K562 (cell line): Measurements from ENCODE around the gene GMEB1. TPM values are rescaled to one million over a fixed set of nuclear protein-coding genes. Genes with fewer than 3 reads are reported as not detected.

Source experiments
- ATAC-seq: fragments of 200-7000 bp; cut with Tn5 transposase; 3 replicates; pipeline ENCODE4 v1.9.1; 2020; ENCODE audit warnings: moderate library complexity
- BruUV-seq: library from RNA; stranded (reverse); fragments of 400-500 nt; replicated peaks from 2 replicates; lab custom pipeline; 2021; lab: Mats Ljungman, UMichigan
- CTCF ChIA-PET: fragments of 300-600 bp; formaldehyde crosslinking; extraction: SDS; loops from one replicate; lab custom pipeline; 2021; ENCODE audit warnings: low intra/inter-chr PET ratio; lab: Yijun Ruan, JAX
- POLR2A ChIA-PET: fragments of 300-600, 350-650 bp; sonication (Branson Sonifier 250); formaldehyde crosslinking; extraction: SDS; loops from one replicate; lab custom pipeline; 2021; ENCODE audit warnings: antibody characterized with exemption, inconsistent platforms; lab: Yijun Ruan, JAX
- DNase-seq, 4 experiments: peaks; one replicate each; pipeline versions ENCODE4 v3.0.0 to v3.0.0-alpha.2; 2011 to 2018; ENCODE audit warnings: low spot score in 3 of 4, mixed read lengths in 3 of 4; ENCODE audit errors: extremely low read depth in 1 of 4
- FAIRE-seq: peaks from 2 replicates; lab custom pipeline; 2011; peaks lifted over from hg19 to GRCh38; lab: Jason Lieb, UNC
- H2AFZ ChIP-seq: 2 replicates; pipeline ENCODE4 v1.6.0; 2011; ENCODE audit warnings: low read depth, low read length, control low read depth, inconsistent platforms
- H3K27ac ChIP-seq: fragments of 200-600 bp; 3 replicates; pipeline ENCODE4 v1.8.0; 2011; ENCODE audit warnings: low read depth, mild to moderate bottlenecking, control low read depth, inconsistent platforms, low read length, moderate library complexity, mixed read lengths; ENCODE audit errors: extremely low read depth
- H3K27me3 ChIP-seq, 2 experiments: fragments of 300-600 bp in 1 of 2; 2 replicates in 1 of 2; 3 replicates in 1 of 2; pipeline versions ENCODE4 v1.6.0 to v1.8.0; 2011; ENCODE audit warnings: inconsistent platforms in 2 of 2, low read length in 2 of 2, mild to moderate bottlenecking in 1 of 2, mixed read lengths in 1 of 2, moderate library complexity in 1 of 2; ENCODE audit not compliant: control insufficient read depth in 2 of 2, insufficient read depth in 2 of 2
- H3K36me3 ChIP-seq: fragments of 300-600 bp; 3 replicates; pipeline ENCODE4 v1.8.0; 2011; ENCODE audit warnings: mild to moderate bottlenecking, low read length, inconsistent platforms; ENCODE audit not compliant: control insufficient read depth, insufficient read depth
- H3K4me1 ChIP-seq, 2 experiments: fragments of 200-600 bp in 1 of 2; replicated peaks in 1 of 2; 2 replicates in 1 of 2; 3 replicates in 1 of 2; pipeline versions ENCODE4 v1.5.1 to v1.8.0; 2011; ENCODE audit warnings: inconsistent platforms in 2 of 2, low read length in 2 of 2, mild to moderate bottlenecking in 1 of 2, mixed read lengths in 1 of 2, moderate library complexity in 1 of 2; ENCODE audit not compliant: control insufficient read depth in 2 of 2, insufficient read depth in 2 of 2
- H3K4me2 ChIP-seq: 2 replicates; pipeline ENCODE4 v1.6.1; 2011; ENCODE audit warnings: low read length, control low read depth, inconsistent platforms, mixed read lengths; ENCODE audit not compliant: insufficient read depth
- H3K4me3 ChIP-seq: fragments of 200-600 bp; sonication (generic), shearing (Covaris generic); 2 replicates; pipeline ENCODE4 v1.5.1; 2016; ENCODE audit warnings: control low read depth, inconsistent platforms
- H3K79me2 ChIP-seq: fragments of 200-600 bp; 3 replicates; pipeline ENCODE4 v1.8.0; 2011; ENCODE audit warnings: low read length, inconsistent platforms; ENCODE audit not compliant: control insufficient read depth, insufficient read depth
- H3K9ac ChIP-seq, 2 experiments: 2 replicates each; pipeline versions ENCODE4 v1.6.0 to v1.6.1; 2011; ENCODE audit warnings: low read depth in 2 of 2, low read length in 2 of 2, control low read depth in 1 of 2, inconsistent platforms in 1 of 2, mild to moderate bottlenecking in 1 of 2, mixed read lengths in 1 of 2; ENCODE audit not compliant: insufficient read depth in 1 of 2
- H3K9me1 ChIP-seq: one replicate; pipeline ENCODE4 v1.6.0; 2011; ENCODE audit warnings: inconsistent platforms, mild to moderate bottlenecking, low read length, moderate library complexity; ENCODE audit not compliant: control insufficient read depth, insufficient read depth
- H3K9me3 ChIP-seq: replicated peaks from 2 replicates; pipeline ENCODE4 v1.5.1; 2011; ENCODE audit warnings: low read depth, low read length, inconsistent platforms; ENCODE audit not compliant: control insufficient read depth, insufficient read depth
- H4K20me1 ChIP-seq: replicated peaks from 2 replicates; pipeline ENCODE4 v1.6.1; 2011; ENCODE audit warnings: low read length, inconsistent platforms, mixed read lengths; ENCODE audit not compliant: control insufficient read depth, insufficient read depth
- BACH1 ChIP-seq: fragments of 200-800 bp; sonication (Bioruptor generic); IDR thresholded peaks from 2 replicates; pipeline ENCODE4 v1.6.1; 2016; ENCODE audit warnings: missing genetic modification characterization, missing compliant biosample characterization
- CBFA2T2 ChIP-seq: fragments of 450-650 bp; conservative IDR thresholded peaks from 2 replicates; pipeline ENCODE4 v1.6.1; 2017; ENCODE audit warnings: mild to moderate bottlenecking
- EGR1 ChIP-seq: fragments of 450-650 bp; conservative IDR thresholded peaks from 2 replicates; pipeline ENCODE4 v1.6.1; 2017; ENCODE audit warnings: mild to moderate bottlenecking
- ELF4 ChIP-seq: fragments of 450-650 bp; formaldehyde crosslinking; IDR thresholded peaks from 2 replicates; pipeline ENCODE4 v1.4.0; 2022; ENCODE audit warnings: missing genetic modification characterization
- ILF3 ChIP-seq: fragments of 450-650 bp; IDR thresholded peaks from 2 replicates; pipeline ENCODE4 v1.6.1; 2018; ENCODE audit warnings: antibody characterized with exemption, mild to moderate bottlenecking, moderate library complexity, borderline replicate concordance
- KAT2B ChIP-seq: IDR thresholded peaks from one replicate; pipeline ENCODE4 v1.6.1; 2012; ENCODE audit warnings: low read depth, mild to moderate bottlenecking, control low read depth, inconsistent platforms, low read length, moderate library complexity
- KDM5B ChIP-seq: fragments of 200-600 bp; sonication (generic); IDR thresholded peaks from 2 replicates; pipeline ENCODE4 v1.6.1; 2012; ENCODE audit warnings: low read depth, mild to moderate bottlenecking, moderate library complexity, low read length, control low read depth, inconsistent platforms; ENCODE audit not compliant: insufficient replicate concordance
- MTA1 ChIP-seq: fragments of 450-650 bp; IDR thresholded peaks from 2 replicates; pipeline ENCODE4 v1.6.1; 2017; ENCODE audit warnings: borderline replicate concordance
- MTA2 ChIP-seq: fragments of 450-650 bp; IDR thresholded peaks from 2 replicates; pipeline ENCODE4 v1.6.1; 2016; ENCODE audit warnings: low read depth
- PCBP2 ChIP-seq: fragments of 200-400 bp; formaldehyde crosslinking; IDR thresholded peaks from 2 replicates; pipeline ENCODE4 v1.6.1; 2018; ENCODE audit warnings: low read length, low read depth, mild to moderate bottlenecking, moderate library complexity; ENCODE audit not compliant: poor library complexity, severe bottlenecking
- PHB ChIP-seq: fragments of 250-450 bp; sonication (Bioruptor Pico); IDR thresholded peaks from 2 replicates; pipeline ENCODE4 v1.5.0; 2021
- PHB2 ChIP-seq: fragments of 450-650 bp; IDR thresholded peaks from 2 replicates; pipeline ENCODE4 v1.6.1; 2017; ENCODE audit warnings: low read depth
- POLR2AphosphoS5 ChIP-seq: IDR thresholded peaks from 2 replicates; pipeline ENCODE4 v1.6.1; 2011; ENCODE audit warnings: mild to moderate bottlenecking, low read depth, low read length, moderate library complexity; ENCODE audit not compliant: control insufficient read depth, insufficient read depth
- POU5F1 ChIP-seq: fragments of 150-350 bp; IDR thresholded peaks from 2 replicates; pipeline ENCODE4 v1.6.1; 2014; ENCODE audit warnings: borderline replicate concordance, low read length, low read depth, mild to moderate bottlenecking; ENCODE audit not compliant: partially characterized antibody
- PTBP1 ChIP-seq: fragments of 200-400 bp; formaldehyde crosslinking; IDR thresholded peaks from 2 replicates; pipeline ENCODE4 v1.6.1; 2017; ENCODE audit warnings: low read depth, low read length
- SMAD2 ChIP-seq: fragments of 150-350 bp; IDR thresholded peaks from 2 replicates; pipeline ENCODE4 v1.6.1; 2014; ENCODE audit warnings: low read depth, mild to moderate bottlenecking, low read length
- SMARCC2 ChIP-seq: fragments of 450-650 bp; IDR thresholded peaks from 2 replicates; pipeline ENCODE4 v1.6.1; 2017; ENCODE audit warnings: antibody characterized with exemption, moderate library complexity, mild to moderate bottlenecking, low read depth
- ZFX ChIP-seq: sonication (generic); formaldehyde crosslinking; IDR thresholded peaks from 2 replicates; pipeline ENCODE4 v1.8.0; 2022; ENCODE audit warnings: mild to moderate bottlenecking, missing genetic modification reagents, moderate library complexity
- WGBS: fragments of 100-300 bp; shearing (Covaris generic); methylation state at CpG from one replicate; pipeline ENCODE4 v1.1.6; 2016; ENCODE audit warnings: low coverage, mixed read lengths; ENCODE audit not compliant: insufficient coverage; ENCODE audit errors: missing lambda C conversion rate; 5-methylcytosine and 5-hydroxymethylcytosine counted together
- in situ Hi-C: fragments of 300-500 bp; cut with MboI; formaldehyde crosslinking; loops from 4 replicates; pipeline ENCODE4 v1.15.0; 2018; ENCODE audit warnings: inconsistent platforms, mixed read lengths
- intact Hi-C: fragments of 100-400 bp; cut with micrococcal nuclease; formaldehyde crosslinking; loops from 2 replicates; pipeline ENCODE4 v1.14.2; 2022
- polyA plus RNA-seq, 8 experiments: library from polyadenylated mRNA; depleted of rRNA in 4 of 8; stranded (reverse) in 5 of 8; unstranded in 3 of 8; fragments of >200 nt; fragmentation: Nextera tagmentation in 2 of 8; fragmentation: Illumina TruSeq in 1 of 8; extraction: Ambion mirVana in 2 of 8; extraction: Trizol in 1 of 8; gene quantifications; 2 replicates each; pipeline versions ENCODE4 v1.2.1 to v1.2.3, GENCODE V29; 2011 to 2014; ENCODE audit warnings: inconsistent platforms in 1 of 8, missing spikeins in 1 of 8
- total RNA-seq, 7 experiments: library from RNA; depleted of rRNA in 6 of 7; stranded (reverse); fragments of >200 nt in 6 of 7; fragmentation: Illumina TruSeq in 2 of 7; extraction: Trizol in 2 of 7; gene quantifications; 2 replicates each; pipeline versions ENCODE4 v1.2.1 to v1.2.3, GENCODE V29; 2011 to 2021; ENCODE audit warnings: low replicate concordance in 1 of 7
- TF ChIP-seq, protein P1 (sequence below): fragments of 250-450 bp; sonication (Bioruptor Pico); IDR thresholded peaks from 2 replicates; pipeline ENCODE4 v1.9.0; 2021; ENCODE audit warnings: mild to moderate bottlenecking
- TF ChIP-seq, protein P2 (sequence below): fragments of 250-450 bp; sonication (Bioruptor Pico); IDR thresholded peaks from 2 replicates; pipeline ENCODE4 v1.4.0; 2020; ENCODE audit warnings: borderline replicate concordance
- TF ChIP-seq, protein P3 (sequence below), 2 experiments: fragments of 250-450 bp in 1 of 2; fragments of 450-650 bp in 1 of 2; sonication (Bioruptor Pico) in 1 of 2; IDR thresholded peaks; 2 replicates each; pipeline versions ENCODE4 v1.6.1 to v1.8.0; 2016 to 2021; ENCODE audit warnings: mild to moderate bottlenecking in 2 of 2, moderate library complexity in 2 of 2, missing compliant biosample characterization in 1 of 2, missing genetic modification characterization in 1 of 2

GMEB1 gene
- total and polyA plus RNA-seq, 9 of the 15 experiments (the other 6 are each of a cell fraction or from before 2014, with no cell fraction given) = 6.6 to 17.5 (median 8.5) TPM

DNA sequence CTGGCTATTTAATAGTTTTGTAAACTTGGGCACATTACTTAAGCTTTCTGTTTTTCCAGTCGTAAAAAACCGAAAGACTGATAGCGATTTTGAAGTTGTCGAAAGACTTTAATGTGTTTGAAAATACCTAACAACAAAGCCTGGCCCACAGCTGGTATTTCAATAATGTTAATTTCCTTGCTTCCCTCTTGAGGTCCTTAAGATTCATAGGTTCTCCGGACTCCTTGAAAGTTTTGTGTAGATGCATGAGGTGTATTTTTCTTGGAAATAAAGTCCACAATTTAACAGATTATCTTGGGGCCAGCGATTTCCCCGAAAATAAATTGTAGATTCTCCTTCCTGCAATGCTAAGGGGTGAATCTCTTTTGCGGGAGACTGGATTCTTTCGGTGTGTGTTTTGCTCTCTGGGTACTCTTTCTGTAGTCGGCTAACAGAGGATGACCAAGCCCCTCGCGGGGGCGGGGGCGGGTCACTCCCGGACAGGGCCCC, 67.4 kb downstream of the GMEB1 start:
- BruUV-seq = TSS peak; percentile 93
- H3K79me2 ChIP-seq = peaks cover 45% of the 10 kb centered on the region
- POLR2A ChIA-PET = interaction anchor here (0.6 to 4.2 kb wide), 25 partner anchors 9 to 460 kb away, joined by 3 to 52 read pairs (median 6); partner anchors contain the start of genes GMEB1, RCC1, RNU11 and TAF12
- H3K9me3 ChIP-seq = no peaks in the 10 kb centered on the region; the same call in 1 of the 2 replicates
- CTCF ChIA-PET = interaction anchor here (0.6 to 1.1 kb wide), 3 partner anchors 30 to 146 kb away, joined by 3 to 8 read pairs (median 4); no protein-coding TSS in a partner anchor
- in situ Hi-C loops = no loop called here
- 5% methylated on average over 14 of the region's 15 CpGs for WGBS
- H3K27me3 ChIP-seq = no peaks in the 10 kb centered on the region
- peaks cover 5% of the 10 kb centered on the region; the same call in 1 of the 2 replicates for H4K20me1 ChIP-seq
- H3K4me1 ChIP-seq = peaks cover 18 to 24% of the 10 kb centered on the region in 2 experiments; a peak in 4 of 5 replicates
- DNase-seq = no peak
- H3K9me1 ChIP-seq = no peaks in the 10 kb centered on the region
- H3K4me2 ChIP-seq = peak overlapping the region; percentile 86
- H3K4me3 ChIP-seq = peak overlapping the region; percentile 96
- peak; percentile 82 for FAIRE-seq
- intact Hi-C loops = loop anchor here (1.0 to 10.0 kb wide), 3 partner anchors 67 to 381 kb away; partner anchors contain the start of gene RNU11
- peaks cover 32% of the 10 kb centered on the region for H3K36me3 ChIP-seq
- ATAC-seq = no peak
- peak overlapping the region; percentile 92 for H3K27ac ChIP-seq
- peak overlapping the region; percentile 89 to 99 for H3K9ac ChIP-seq
- peak overlapping the region; percentile 96 for H2AFZ ChIP-seq
- TF ChIP-seq BACH1 (tag) (peak; percentile 48; the same call in 1 of the 2 replicates), PHB2 (peak; percentile 22; the same call in 1 of the 2 replicates), POU5F1 (no peak), PCBP2 (no peak), SMAD2 (no peak), ILF3 (no peak), MTA2 (no peak), KDM5B (peak; percentile 43), MTA1 (no peak), ELF4 (no peak), ZFX (CRISPR knock-in tag) (no peak), PHB (no peak), KAT2B (no peak), EGR1 (peak; percentile 96), CBFA2T2 (no peak), PTBP1 (no peak), POLR2AphosphoS5 (peak; percentile 70), SMARCC2 (no peak)
- TF ChIP-seq, protein P1, sequence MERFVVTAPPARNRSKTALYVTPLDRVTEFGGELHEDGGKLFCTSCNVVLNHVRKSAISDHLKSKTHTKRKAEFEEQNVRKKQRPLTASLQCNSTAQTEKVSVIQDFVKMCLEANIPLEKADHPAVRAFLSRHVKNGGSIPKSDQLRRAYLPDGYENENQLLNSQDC = no peak; the same call in 1 of the 2 replicates
- TF ChIP-seq, protein P2, sequence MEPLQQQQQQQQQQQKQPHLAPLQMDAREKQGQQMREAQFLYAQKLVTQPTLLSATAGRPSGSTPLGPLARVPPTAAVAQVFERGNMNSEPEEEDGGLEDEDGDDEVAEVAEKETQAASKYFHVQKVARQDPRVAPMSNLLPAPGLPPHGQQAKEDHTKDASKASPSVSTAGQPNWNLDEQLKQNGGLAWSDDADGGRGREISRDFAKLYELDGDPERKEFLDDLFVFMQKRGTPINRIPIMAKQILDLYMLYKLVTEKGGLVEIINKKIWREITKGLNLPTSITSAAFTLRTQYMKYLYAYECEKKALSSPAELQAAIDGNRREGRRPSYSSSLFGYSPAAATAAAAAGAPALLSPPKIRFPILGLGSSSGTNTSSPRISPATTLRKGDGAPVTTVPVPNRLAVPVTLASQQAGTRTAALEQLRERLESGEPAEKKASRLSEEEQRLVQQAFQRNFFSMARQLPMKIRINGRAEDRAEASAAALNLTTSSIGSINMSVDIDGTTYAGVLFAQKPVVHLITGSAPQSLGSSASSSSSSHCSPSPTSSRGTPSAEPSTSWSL = no peak
- TF ChIP-seq, protein P3, sequence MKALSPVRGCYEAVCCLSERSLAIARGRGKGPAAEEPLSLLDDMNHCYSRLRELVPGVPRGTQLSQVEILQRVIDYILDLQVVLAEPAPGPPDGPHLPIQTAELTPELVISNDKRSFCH (CRISPR knock-in tag; IDR thresholded peaks at IDR 0.05) = no peak
- TF ChIP-seq, protein P3 (tag; IDR thresholded peaks at IDR 0.05) = no peak
